Adipocyte (in vitro differentiated cells): Measurements from ENCODE around the gene YAP1.

Experiments
- DNase-seq: peaks from one replicate; pipeline ENCODE4 v3.0.0-alpha.2; 2015; ENCODE audit warnings: low read depth
- H3K27me3 ChIP-seq: replicated peaks from 2 replicates; pipeline ENCODE4 v1.7.0; 2013; ENCODE audit warnings: mild to moderate bottlenecking, low read length, moderate library complexity; ENCODE audit not compliant: control insufficient read depth, insufficient read depth
- H3K36me3 ChIP-seq: 2 replicates; pipeline ENCODE4 v1.7.0; 2013; ENCODE audit warnings: low read length, mild to moderate bottlenecking, moderate library complexity; ENCODE audit not compliant: control insufficient read depth, insufficient read depth, severe bottlenecking
- H3K4me1 ChIP-seq: 2 replicates; pipeline ENCODE4 v1.7.0; 2013; ENCODE audit warnings: mild to moderate bottlenecking, low read length, moderate library complexity; ENCODE audit not compliant: control insufficient read depth, insufficient read depth
- H3K4me3 ChIP-seq: 2 replicates; pipeline ENCODE4 v1.7.0; 2013; ENCODE audit warnings: mild to moderate bottlenecking, low read length, moderate library complexity
- H3K9ac ChIP-seq: 2 replicates; pipeline ENCODE4 v1.7.0; 2013; ENCODE audit warnings: mild to moderate bottlenecking, low read length, moderate library complexity
- H3K9me3 ChIP-seq: 2 replicates; pipeline ENCODE4 v1.7.0; 2013; ENCODE audit warnings: mild to moderate bottlenecking, low read length, moderate library complexity; ENCODE audit not compliant: control insufficient read depth

The YAP1 gene

GRCh38 chr11:102267609-102268008 is 157.4 kb downstream of the YAP1 start:
- peak; percentile 60 for DNase-seq
- Histone ChIP-seq H3K4me1 (peaks cover 17% of the 10 kb centered on the region), H3K4me3 (peak overlapping the region; percentile 89), H3K27me3 (no peaks in the 10 kb centered on the region), H3K36me3 (no peaks in the 10 kb centered on the region), H3K9ac (peak overlapping the region; percentile 85), H3K9me3 (no peaks in the 10 kb centered on the region)

GRCh38 chr11:102268083-102268984 is 158.1 kb downstream of the YAP1 start:
- DNase-seq, result peak; percentile 49
- Histone ChIP-seq H3K4me3 (peak overlapping the region; percentile 89), H3K4me1 (peaks cover 17% of the 10 kb centered on the region), H3K36me3 (no peaks in the 10 kb centered on the region), H3K27me3 (no peaks in the 10 kb centered on the region), H3K9ac (peak overlapping the region; percentile 85), H3K9me3 (no peaks in the 10 kb centered on the region)

DNA sequence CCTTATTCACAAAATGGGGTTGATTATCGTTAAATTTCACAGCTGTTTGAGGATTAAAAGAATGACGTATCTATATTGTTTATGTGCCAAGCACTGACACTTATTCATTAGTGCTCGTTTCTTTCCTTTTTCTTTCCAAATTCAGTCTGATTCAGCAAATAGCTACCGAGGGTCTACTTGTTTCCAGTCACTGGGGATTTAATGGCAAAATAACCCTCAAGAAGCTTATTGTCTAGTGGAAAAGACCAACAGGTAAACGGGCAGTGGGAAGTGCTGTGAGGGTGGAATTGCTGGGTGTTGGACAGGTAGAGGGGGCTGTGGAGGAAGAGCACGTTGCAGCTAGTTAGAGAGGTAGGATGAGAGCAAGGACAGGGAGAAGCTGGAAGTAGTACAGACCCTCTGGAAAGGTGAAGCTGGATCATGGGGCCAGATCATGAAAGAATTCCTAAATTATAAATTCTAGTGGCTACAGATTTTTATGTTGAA is 158.8 kb downstream of the YAP1 start:
- no peak for DNase-seq

GRCh38 chr11:102269927-102270326 is 159.7 kb downstream of the YAP1 start:
- peak; percentile 43 for DNase-seq
- Histone ChIP-seq H3K9ac (no peak overlapping the region), H3K27me3 (no peaks in the 10 kb centered on the region)

More for the DNA sequence above, 158.8 kb downstream of the YAP1 start:
- Histone ChIP-seq H3K4me1 (peaks cover 17% of the 10 kb centered on the region), H3K4me3 (peak overlapping the region; percentile 89), H3K36me3 (no peaks in the 10 kb centered on the region), H3K9me3 (no peaks in the 10 kb centered on the region), H3K27me3 (no peaks in the 10 kb centered on the region), H3K9ac (peak overlapping the region; percentile 13)

GRCh38 chr11:102272047-102272824 is 162.0 kb downstream of the YAP1 start:
- Histone ChIP-seq H3K4me3 (no peak overlapping the region), H3K9ac (no peak overlapping the region), H3K36me3 (no peaks in the 10 kb centered on the region), H3K4me1 (peaks cover 34% of the 10 kb centered on the region), H3K9me3 (no peaks in the 10 kb centered on the region), H3K27me3 (no peaks in the 10 kb centered on the region)
- no peak for DNase-seq

More at GRCh38 chr11:102269927-102270326, 159.7 kb downstream of the YAP1 start:
- Histone ChIP-seq H3K9me3 (no peaks in the 10 kb centered on the region), H3K4me1 (peaks cover 17% of the 10 kb centered on the region), H3K36me3 (no peaks in the 10 kb centered on the region), H3K4me3 (no peak overlapping the region)

- H3K36me3 ChIP-seq, result no peaks in the 10 kb centered on the region
- no peak overlapping the region for H3K9ac ChIP-seq
- H3K27me3 ChIP-seq, result no peaks in the 10 kb centered on the region
- no peak overlapping the region for H3K4me3 ChIP-seq
- no peak for DNase-seq
- peaks cover 28% of the 10 kb centered on the region for H3K4me1 ChIP-seq
- H3K9me3 ChIP-seq, result no peaks in the 10 kb centered on the region
These were observed 164.4 kb downstream of the YAP1 start for GRCh38 chr11:102274628-102275027.

DNA sequence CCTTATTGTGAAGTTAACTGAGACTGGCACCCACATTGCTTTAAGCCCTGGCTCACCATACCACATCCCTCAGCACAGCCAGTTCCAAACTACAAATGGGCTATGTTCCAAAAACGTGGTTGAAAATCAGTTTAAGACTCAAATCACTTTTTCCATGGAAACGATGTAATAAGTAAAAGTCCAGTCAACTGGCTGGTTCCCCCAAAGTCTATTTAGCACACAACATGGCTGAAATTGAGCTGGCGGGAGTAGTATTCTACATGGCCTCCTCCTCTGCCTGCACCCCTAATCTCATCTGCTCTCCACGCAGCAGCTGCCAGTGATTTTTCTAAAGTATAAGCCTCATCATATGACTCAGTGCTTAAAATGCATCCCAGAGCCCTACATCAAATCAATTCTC is 166.1 kb downstream of the YAP1 start:
- DNase-seq, result peak; percentile 59
- Histone ChIP-seq H3K27me3 (no peaks in the 10 kb centered on the region), H3K36me3 (no peaks in the 10 kb centered on the region), H3K4me3 (peak overlapping the region; percentile 17), H3K9me3 (no peaks in the 10 kb centered on the region), H3K9ac (peak overlapping the region; percentile 16), H3K4me1 (peaks cover 39% of the 10 kb centered on the region)

- Histone ChIP-seq H3K9me3 (no peaks in the 10 kb centered on the region), H3K9ac (peak overlapping the region; percentile 16), H3K36me3 (no peaks in the 10 kb centered on the region), H3K4me1 (peaks cover 39% of the 10 kb centered on the region), H3K27me3 (no peaks in the 10 kb centered on the region), H3K4me3 (peak overlapping the region; percentile 17)
- peak; percentile 45 for DNase-seq
These were observed 166.5 kb downstream of the YAP1 start for GRCh38 chr11:102276783-102277182.

DNA sequence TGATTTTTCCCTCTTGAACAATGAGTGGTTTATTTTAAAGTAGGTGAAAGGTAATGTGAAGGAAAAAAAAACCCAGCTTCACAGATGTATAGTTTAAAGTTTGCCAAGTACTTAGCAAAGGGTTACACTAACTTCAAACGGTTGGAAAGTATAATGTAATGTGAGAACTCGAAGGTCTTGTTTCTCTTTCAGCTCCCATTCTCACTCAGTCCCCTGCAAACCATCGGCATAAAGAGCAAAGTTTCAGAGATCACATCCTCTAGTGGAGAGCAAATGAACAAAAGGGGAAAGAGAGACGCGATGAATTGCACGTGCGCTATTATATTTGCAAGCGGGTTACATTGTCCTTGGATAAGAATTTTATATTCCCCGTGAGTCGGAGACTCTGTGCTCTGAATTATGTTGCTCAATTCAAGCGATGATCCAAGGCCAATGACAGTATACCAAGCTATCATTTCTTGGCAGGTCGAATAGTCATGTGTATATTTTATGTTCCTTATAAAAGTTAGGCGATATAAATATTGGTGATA is 169.5 kb downstream of the YAP1 start:
- H3K4me3 ChIP-seq, result peak overlapping the region; percentile 67
- H3K27me3 ChIP-seq, result no peaks in the 10 kb centered on the region
- no peaks in the 10 kb centered on the region for H3K9me3 ChIP-seq
- peak overlapping the region; percentile 51 for H3K9ac ChIP-seq
- DNase-seq, result peak; percentile 74
- peaks cover 49% of the 10 kb centered on the region for H3K4me1 ChIP-seq
- no peaks in the 10 kb centered on the region for H3K36me3 ChIP-seq

DNA sequence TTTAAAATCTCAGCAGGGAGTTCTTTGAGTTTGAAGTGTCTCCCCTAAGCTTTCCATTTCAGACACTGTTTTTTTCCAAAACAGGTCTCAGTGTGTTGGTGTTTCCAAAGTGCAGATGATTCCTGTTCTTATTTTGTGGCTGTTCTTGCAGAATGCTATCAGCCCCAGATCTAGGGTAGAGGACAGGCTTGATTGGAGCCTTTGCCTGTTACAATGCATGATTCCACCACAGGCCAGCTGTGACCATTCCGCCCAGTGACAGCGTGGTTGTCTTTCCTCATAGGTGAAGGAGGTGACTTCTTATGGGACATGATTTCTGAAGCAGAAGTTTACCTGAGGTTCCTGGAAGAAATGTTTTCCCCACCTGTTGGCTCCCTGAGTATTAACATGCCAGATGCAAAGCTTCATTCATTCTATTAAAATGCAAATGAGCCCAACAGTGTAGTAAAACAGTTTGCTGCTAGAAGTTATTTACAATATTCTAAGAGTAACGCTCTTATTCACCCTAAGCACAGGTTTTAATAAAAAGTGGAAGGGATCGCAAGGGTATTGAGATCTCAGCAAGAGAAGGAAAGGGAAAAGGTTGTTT is 170.1 kb downstream of the YAP1 start:
- Histone ChIP-seq H3K9ac (peak overlapping the region; percentile 51), H3K9me3 (no peaks in the 10 kb centered on the region), H3K4me1 (peaks cover 47% of the 10 kb centered on the region), H3K36me3 (no peaks in the 10 kb centered on the region), H3K27me3 (no peaks in the 10 kb centered on the region), H3K4me3 (peak overlapping the region; percentile 67)
- DNase-seq, result no peak
